ENCODE measurements around the gene NLRP1. TPM values are rescaled to one million over a fixed set of nuclear protein-coding genes. Genes with fewer than 3 reads are reported as not detected.

NLRP1 gene
- total RNA-seq, 1 donor = 41.3 TPM

DNA sequence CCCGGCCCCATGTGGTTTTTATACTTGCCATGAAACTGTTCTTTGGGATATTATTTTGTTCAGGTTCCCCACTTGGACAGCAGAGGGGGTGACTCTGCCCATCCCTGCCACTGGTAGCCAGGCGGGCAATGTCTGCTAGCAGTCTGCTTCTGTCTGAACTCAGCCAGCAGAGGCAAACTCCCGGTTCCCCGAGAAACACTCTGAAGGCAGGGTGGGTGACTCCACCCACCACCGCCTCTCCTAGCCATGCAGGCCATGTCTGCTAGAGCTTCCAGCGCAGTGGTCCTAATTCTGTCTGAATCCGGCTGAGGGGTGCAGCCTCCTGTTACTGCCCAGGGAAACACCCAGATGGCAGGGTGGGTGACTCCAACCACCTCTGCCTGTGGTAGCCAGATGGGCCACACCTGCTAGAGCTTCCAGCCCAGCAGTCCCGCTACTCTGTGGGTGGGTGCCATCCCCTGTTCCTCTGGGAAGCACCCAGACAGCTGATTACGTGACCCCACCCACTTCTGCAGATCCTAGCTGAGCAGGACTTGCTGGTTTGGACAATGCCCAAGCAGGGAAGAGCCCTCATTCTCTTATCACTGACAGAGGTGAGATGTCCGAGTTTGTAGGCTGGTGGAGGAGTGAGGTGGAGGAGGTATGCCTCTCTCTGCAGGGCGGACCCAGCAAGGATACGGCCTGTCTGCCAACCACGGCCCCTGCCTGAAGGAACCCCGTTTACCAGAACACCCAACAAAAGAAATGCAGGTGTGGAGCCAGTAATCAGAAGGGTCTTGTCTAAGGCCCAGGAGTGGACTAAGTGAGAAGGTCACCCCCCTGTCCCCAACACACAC is 22.4 kb downstream of the NLRP1 start:
- H3K27me3 ChIP-seq (ENCODE audit: insufficient read depth, low read length) = no peaks in the 10 kb centered on the region
- no peak overlapping the region for H3K4me2 ChIP-seq (ENCODE audit: insufficient read depth, low read length)
- peaks cover 30% of the 10 kb centered on the region for H3K36me3 ChIP-seq (ENCODE audit: insufficient read depth, low read length)
- no peaks in the 10 kb centered on the region for H3K9me3 ChIP-seq (ENCODE audit: low read depth, low read length)
- H2AFZ ChIP-seq (ENCODE audit: low read length) = no peak overlapping the region
- TF ChIP-seq, protein P1, sequence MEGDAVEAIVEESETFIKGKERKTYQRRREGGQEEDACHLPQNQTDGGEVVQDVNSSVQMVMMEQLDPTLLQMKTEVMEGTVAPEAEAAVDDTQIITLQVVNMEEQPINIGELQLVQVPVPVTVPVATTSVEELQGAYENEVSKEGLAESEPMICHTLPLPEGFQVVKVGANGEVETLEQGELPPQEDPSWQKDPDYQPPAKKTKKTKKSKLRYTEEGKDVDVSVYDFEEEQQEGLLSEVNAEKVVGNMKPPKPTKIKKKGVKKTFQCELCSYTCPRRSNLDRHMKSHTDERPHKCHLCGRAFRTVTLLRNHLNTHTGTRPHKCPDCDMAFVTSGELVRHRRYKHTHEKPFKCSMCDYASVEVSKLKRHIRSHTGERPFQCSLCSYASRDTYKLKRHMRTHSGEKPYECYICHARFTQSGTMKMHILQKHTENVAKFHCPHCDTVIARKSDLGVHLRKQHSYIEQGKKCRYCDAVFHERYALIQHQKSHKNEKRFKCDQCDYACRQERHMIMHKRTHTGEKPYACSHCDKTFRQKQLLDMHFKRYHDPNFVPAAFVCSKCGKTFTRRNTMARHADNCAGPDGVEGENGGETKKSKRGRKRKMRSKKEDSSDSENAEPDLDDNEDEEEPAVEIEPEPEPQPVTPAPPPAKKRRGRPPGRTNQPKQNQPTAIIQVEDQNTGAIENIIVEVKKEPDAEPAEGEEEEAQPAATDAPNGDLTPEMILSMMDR (IDR thresholded peaks at IDR 0.05; ENCODE audit: extremely low read depth, low read depth, low read length) = no peak
- H4K20me1 ChIP-seq (ENCODE audit: insufficient read depth, low read length) = peaks cover 21% of the 10 kb centered on the region
- no peak overlapping the region for H3K4me3 ChIP-seq (ENCODE audit: insufficient read depth, low read length)
- no peak for DNase-seq (ENCODE audit: insufficient read length, low spot score, missing footprints)
- peaks cover 35% of the 10 kb centered on the region for H3K79me2 ChIP-seq (ENCODE audit: insufficient read depth, low read length)
- no peak overlapping the region for H3K27ac ChIP-seq (ENCODE audit: low read depth, low read length)
- H3K4me1 ChIP-seq (ENCODE audit: insufficient read depth, low read length) = peaks cover 12% of the 10 kb centered on the region

DNA sequence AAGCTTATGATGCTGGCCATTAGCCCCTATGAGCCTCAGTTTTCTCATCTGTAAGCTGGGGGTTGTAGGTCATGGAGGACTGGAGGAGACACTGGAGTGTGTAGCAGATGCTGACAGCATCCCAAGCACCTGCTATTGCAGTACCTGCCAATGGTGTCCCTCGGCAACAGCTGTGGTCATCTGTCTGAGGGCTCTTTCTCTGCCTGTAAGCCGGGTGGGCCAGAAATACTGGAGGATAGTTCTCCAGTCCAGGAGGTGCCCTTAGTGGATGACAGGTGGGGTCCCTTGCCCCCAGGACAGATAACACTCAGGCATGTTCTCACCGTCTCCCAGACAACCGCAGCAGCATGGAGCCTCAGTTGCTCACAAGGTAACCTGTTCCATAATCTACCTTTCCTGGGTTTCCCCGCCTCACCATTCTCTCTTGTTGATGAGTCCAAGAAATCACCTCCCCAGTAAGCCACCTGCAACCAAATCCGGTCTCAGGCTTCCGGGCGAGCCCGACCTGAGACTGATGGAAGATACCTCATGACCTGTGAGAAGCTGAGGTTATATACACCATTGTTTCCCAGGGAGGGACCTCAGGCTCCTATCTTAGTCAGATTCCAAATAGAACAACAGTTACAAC is 23.8 kb downstream of the NLRP1 start:
- Histone ChIP-seq H3K4me3 (ENCODE audit: insufficient read depth, low read length) (no peak overlapping the region), H3K4me1 (ENCODE audit: insufficient read depth, low read length) (peaks cover 14% of the 10 kb centered on the region), H3K36me3 (ENCODE audit: insufficient read depth, low read length) (peaks cover 29% of the 10 kb centered on the region), H3K9me3 (ENCODE audit: low read depth, low read length) (no peaks in the 10 kb centered on the region), H3K79me2 (ENCODE audit: insufficient read depth, low read length) (peaks cover 49% of the 10 kb centered on the region), H2AFZ (ENCODE audit: low read length) (no peak overlapping the region), H3K27me3 (ENCODE audit: insufficient read depth, low read length) (no peaks in the 10 kb centered on the region), H3K4me2 (ENCODE audit: insufficient read depth, low read length) (no peak overlapping the region), H3K27ac (ENCODE audit: low read depth, low read length) (no peak overlapping the region), H4K20me1 (ENCODE audit: insufficient read depth, low read length) (peaks cover 21% of the 10 kb centered on the region)
- DNase-seq (ENCODE audit: insufficient read length, low spot score, missing footprints) = no peak
- TF ChIP-seq, protein P1 (IDR thresholded peaks at IDR 0.05; ENCODE audit: extremely low read depth, low read depth, low read length) = no peak

DNA sequence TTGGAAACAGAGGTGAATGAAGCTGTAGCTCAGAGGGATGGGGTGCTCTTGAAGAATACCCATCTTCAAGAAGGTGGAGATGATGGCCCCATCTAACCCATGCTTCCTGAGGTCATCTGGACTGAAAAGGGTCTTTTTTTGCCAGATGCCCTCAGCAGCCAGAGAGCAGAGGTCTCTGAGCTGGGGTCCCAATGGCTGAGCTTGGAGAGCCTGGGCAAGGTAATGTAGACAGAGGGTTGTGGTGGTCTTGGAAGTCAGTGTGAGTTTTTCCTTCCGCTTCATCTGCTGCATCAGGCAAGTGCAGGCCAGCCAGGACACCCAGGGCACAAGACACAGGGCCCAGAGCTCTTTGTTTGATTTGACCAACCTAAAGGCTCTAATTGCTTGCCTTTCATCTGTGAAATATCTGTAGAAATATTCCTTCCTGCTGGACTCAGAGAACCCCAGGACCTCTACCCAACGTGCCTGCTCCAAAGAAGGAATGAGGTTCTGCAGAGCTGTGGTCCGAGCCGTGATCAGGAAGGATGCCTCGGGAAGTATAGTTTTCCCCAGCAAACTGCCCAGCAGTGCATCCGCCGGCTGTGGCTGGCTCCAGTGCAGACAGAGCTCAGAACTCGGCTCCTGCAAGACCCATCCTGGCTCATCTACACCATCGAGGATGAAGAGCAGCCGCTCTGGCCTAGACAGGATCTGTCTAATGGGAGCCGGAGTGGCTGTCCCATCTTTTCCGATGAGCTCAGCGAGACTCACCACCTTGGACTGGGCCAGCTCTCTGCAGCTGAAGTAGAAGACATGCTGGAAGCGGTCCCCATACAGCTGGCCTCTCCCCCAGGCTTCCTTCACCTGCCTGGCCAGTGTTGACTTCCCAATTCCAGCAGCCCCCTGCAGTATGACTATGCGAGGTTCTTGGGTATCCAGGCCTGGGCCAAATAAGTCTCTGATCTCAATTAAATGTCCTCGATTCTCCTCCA is 25.2 kb downstream of the NLRP1 start:
- no peak for DNase-seq (ENCODE audit: insufficient read length, low spot score, missing footprints)
- Histone ChIP-seq H3K27me3 (ENCODE audit: insufficient read depth, low read length) (no peaks in the 10 kb centered on the region), H3K27ac (ENCODE audit: low read depth, low read length) (no peak overlapping the region), H2AFZ (ENCODE audit: low read length) (no peak overlapping the region), H3K4me2 (ENCODE audit: insufficient read depth, low read length) (no peak overlapping the region), H3K79me2 (ENCODE audit: insufficient read depth, low read length) (peaks cover 53% of the 10 kb centered on the region), H3K4me1 (ENCODE audit: insufficient read depth, low read length) (peaks cover 19% of the 10 kb centered on the region), H3K36me3 (ENCODE audit: insufficient read depth, low read length) (peaks cover 35% of the 10 kb centered on the region), H3K9me3 (ENCODE audit: low read depth, low read length) (no peaks in the 10 kb centered on the region), H4K20me1 (ENCODE audit: insufficient read depth, low read length) (peaks cover 21% of the 10 kb centered on the region), H3K4me3 (ENCODE audit: insufficient read depth, low read length) (no peak overlapping the region)
- TF ChIP-seq, protein P1 (IDR thresholded peaks at IDR 0.05; ENCODE audit: extremely low read depth, low read depth, low read length) = no peak

All from osteoblast (primary cell).